ENCODE results near the gene PSMA3. TPM values are rescaled to one million over a fixed set of nuclear protein-coding genes. Genes with fewer than 3 reads are reported as not detected.

The PSMA3 gene
- total and polyA plus RNA-seq, 9 of the 15 experiments (the other 6 are each of a cell fraction or from before 2014, with no cell fraction given): 129 to 786 (median 319) TPM

DNA sequence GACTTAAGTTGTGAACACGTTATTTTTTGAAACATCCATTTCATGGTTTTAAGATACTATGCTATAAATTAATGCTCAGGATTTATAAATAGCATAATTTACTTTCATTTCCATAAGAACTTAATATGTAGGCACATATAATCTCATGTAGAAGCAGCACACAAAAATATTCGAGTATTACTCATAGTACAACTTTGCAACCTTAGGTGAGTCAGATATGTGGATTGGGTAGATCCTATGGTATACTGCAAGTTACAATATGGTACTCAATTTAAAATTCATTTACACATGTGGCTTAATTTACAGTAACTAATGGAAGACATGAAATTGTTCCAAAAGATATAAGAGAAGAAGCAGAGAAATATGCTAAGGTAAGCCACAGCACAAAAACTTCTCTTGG lies 26.0 kb downstream of the PSMA3 start (continued):
- TF ChIP-seq NR2C2 (CRISPR knock-in tag; IDR thresholded peaks at IDR 0.05) (no peak), NR2C2 (tag; IDR thresholded peaks at IDR 0.05) (no peak), ZNF311 (CRISPR knock-in tag; IDR thresholded peaks at IDR 0.05) (no peak), ZNF253 (CRISPR knock-in tag; conservative IDR thresholded peaks at IDR 0.05) (no peak), ZNF239 (CRISPR knock-in tag; IDR thresholded peaks at IDR 0.05) (no peak)
- TF ChIP-seq, protein P1, sequence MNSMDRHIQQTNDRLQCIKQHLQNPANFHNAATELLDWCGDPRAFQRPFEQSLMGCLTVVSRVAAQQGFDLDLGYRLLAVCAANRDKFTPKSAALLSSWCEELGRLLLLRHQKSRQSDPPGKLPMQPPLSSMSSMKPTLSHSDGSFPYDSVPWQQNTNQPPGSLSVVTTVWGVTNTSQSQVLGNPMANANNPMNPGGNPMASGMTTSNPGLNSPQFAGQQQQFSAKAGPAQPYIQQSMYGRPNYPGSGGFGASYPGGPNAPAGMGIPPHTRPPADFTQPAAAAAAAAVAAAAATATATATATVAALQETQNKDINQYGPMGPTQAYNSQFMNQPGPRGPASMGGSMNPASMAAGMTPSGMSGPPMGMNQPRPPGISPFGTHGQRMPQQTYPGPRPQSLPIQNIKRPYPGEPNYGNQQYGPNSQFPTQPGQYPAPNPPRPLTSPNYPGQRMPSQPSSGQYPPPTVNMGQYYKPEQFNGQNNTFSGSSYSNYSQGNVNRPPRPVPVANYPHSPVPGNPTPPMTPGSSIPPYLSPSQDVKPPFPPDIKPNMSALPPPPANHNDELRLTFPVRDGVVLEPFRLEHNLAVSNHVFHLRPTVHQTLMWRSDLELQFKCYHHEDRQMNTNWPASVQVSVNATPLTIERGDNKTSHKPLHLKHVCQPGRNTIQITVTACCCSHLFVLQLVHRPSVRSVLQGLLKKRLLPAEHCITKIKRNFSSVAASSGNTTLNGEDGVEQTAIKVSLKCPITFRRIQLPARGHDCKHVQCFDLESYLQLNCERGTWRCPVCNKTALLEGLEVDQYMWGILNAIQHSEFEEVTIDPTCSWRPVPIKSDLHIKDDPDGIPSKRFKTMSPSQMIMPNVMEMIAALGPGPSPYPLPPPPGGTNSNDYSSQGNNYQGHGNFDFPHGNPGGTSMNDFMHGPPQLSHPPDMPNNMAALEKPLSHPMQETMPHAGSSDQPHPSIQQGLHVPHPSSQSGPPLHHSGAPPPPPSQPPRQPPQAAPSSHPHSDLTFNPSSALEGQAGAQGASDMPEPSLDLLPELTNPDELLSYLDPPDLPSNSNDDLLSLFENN (IDR thresholded peaks at IDR 0.05; ENCODE audit: low read depth in 2 of 2, low read length in 2 of 2): no peak

DNA sequence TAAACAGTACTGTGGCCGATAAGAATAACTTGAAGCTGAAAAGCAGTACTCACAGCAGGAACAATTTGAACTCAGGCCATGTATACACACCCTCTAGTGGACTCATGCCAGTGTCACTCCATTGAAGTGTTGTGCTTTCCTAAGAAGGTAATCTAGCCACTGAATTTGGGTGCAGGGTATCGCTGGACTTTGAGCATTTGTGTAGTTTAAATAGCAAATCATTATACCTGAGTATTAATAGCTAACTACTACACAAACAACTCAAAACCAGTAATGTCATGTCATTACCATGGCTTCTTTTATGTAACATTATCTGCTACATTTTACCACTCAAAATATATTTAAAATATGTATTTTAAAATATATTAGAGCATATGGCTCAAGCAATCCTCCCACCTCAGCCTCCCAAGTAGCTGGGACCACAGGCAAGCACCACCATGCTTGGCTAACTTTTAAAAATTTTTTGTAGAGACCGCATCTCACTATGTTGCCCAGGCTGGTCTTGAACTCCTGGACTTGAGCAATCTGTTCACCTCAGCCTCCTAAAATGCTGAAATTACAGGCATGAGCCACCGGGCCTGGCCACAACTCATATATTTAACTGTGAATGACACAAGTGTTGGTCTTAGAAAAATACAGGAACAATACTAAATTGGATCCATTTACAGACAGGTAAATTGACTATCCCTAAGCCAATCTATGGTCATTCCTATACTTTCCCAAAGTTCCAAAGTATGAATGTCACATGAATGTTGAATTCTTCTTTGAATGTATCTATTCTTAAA lies 28.1 kb downstream of the PSMA3 start:
- intact Hi-C loops (cut with micrococcal nuclease): no loop called here
- H3K4me3 ChIP-seq: no peak overlapping the region
- H3K27me3 ChIP-seq (ENCODE audit: control insufficient read depth in 2 of 2, insufficient read depth in 2 of 2, low read length in 2 of 2): no peaks in the 10 kb centered on the region
- no peak overlapping the region for H3K9ac ChIP-seq (ENCODE audit: insufficient read depth in 1 of 2, low read depth in 2 of 2, low read length in 2 of 2)
- no peak for TF ChIP-seq PPARD (CRISPR knock-in tag; IDR thresholded peaks at IDR 0.05)
- no peak for TF ChIP-seq SMAD2 (IDR thresholded peaks at IDR 0.05; ENCODE audit: low read depth, low read length)
- 0 out of 2 replicates have a peak, but pooled peaks have one; percentile 49 for TF ChIP-seq POLR2AphosphoS2 (IDR thresholded peaks at IDR 0.05; ENCODE audit: low read length)
- TF ChIP-seq, protein P2, sequence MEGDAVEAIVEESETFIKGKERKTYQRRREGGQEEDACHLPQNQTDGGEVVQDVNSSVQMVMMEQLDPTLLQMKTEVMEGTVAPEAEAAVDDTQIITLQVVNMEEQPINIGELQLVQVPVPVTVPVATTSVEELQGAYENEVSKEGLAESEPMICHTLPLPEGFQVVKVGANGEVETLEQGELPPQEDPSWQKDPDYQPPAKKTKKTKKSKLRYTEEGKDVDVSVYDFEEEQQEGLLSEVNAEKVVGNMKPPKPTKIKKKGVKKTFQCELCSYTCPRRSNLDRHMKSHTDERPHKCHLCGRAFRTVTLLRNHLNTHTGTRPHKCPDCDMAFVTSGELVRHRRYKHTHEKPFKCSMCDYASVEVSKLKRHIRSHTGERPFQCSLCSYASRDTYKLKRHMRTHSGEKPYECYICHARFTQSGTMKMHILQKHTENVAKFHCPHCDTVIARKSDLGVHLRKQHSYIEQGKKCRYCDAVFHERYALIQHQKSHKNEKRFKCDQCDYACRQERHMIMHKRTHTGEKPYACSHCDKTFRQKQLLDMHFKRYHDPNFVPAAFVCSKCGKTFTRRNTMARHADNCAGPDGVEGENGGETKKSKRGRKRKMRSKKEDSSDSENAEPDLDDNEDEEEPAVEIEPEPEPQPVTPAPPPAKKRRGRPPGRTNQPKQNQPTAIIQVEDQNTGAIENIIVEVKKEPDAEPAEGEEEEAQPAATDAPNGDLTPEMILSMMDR (IDR thresholded peaks at IDR 0.05 in 2 of 3, conservative IDR thresholded peaks at IDR 0.05 in 1 of 3; ENCODE audit: insufficient read depth in 2 of 3, low read depth in 1 of 3, low read length in 3 of 3): 0 out of 6 replicates have a peak, but pooled peaks of 1 of the 3 experiments have one; percentile 31
- TF ChIP-seq, protein P3, sequence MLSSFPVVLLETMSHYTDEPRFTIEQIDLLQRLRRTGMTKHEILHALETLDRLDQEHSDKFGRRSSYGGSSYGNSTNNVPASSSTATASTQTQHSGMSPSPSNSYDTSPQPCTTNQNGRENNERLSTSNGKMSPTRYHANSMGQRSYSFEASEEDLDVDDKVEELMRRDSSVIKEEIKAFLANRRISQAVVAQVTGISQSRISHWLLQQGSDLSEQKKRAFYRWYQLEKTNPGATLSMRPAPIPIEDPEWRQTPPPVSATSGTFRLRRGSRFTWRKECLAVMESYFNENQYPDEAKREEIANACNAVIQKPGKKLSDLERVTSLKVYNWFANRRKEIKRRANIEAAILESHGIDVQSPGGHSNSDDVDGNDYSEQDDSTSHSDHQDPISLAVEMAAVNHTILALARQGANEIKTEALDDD (IDR thresholded peaks at IDR 0.05): no peak
- TF ChIP-seq POLR2A (conservative IDR thresholded peaks at IDR 0.05): peak; percentile 21
- TF ChIP-seq FOXA3 (CRISPR knock-in tag; conservative IDR thresholded peaks at IDR 0.05 in 1 of 2, IDR thresholded peaks at IDR 0.05 in 1 of 2): peak in 1 of 2 experiments; percentile 27; a peak in 1 of 4 replicates
- H3K9me3 ChIP-seq (replicated peaks; ENCODE audit: control insufficient read depth, insufficient read depth, low read depth, low read length): no peaks in the 10 kb centered on the region
- DNase-seq (ENCODE audit: extremely low read depth in 1 of 4, low spot score in 3 of 4): peak in 2 of 4 experiments; percentile 16 to 20
- no peak overlapping the region for H3K4me2 ChIP-seq (ENCODE audit: insufficient read depth, low read length)
- in situ Hi-C loops (cut with MboI): no loop called here
- H2AFZ ChIP-seq (ENCODE audit: low read depth, low read length): no peak overlapping the region
- BruUV-seq (replicated peaks): no TSS peak
- H4K20me1 ChIP-seq (replicated peaks; ENCODE audit: control insufficient read depth, insufficient read depth, low read length): no peaks in the 10 kb centered on the region
- H3K4me1 ChIP-seq (replicated peaks in 1 of 2; ENCODE audit: control insufficient read depth in 2 of 2, insufficient read depth in 2 of 2, low read length in 2 of 2): no peaks in the 10 kb centered on the region; a peak in 1 of 5 replicates
- H3K9me1 ChIP-seq (ENCODE audit: control insufficient read depth, insufficient read depth, low read length): no peaks in the 10 kb centered on the region
- peak; percentile 77 for FAIRE-seq
- peaks cover 37% of the 10 kb centered on the region for H3K79me2 ChIP-seq (ENCODE audit: control insufficient read depth, insufficient read depth, low read length)
- ATAC-seq: peak; percentile 75
- no peak overlapping the region for H3K27ac ChIP-seq (ENCODE audit: extremely low read depth, low read depth, low read length)
- WGBS (ENCODE audit: insufficient coverage, low coverage, missing lambda C conversion rate): 66% methylated on average over 4 of the region's 4 CpGs
- CTCF ChIA-PET (ENCODE audit: low intra/inter-chr PET ratio): no interaction called here
- peaks cover 82% of the 10 kb centered on the region for H3K36me3 ChIP-seq (ENCODE audit: control insufficient read depth, insufficient read depth, low read length)
- POLR2A ChIA-PET: interaction anchor here (0.8 to 1.5 kb wide), 2 partner anchors 9 to 25 kb away, joined by 3 to 6 read pairs; partner anchors contain the start of gene ARID4A

Measured in K562 (cell line).